ENCODE results near the gene KRTAP12-2.

GRCh38 chr21:44686000-44686781 is 19.5 kb upstream of the KRTAP12-2 start:
- TF ChIP-seq POLR2A (IDR thresholded peaks at IDR 0.05; ENCODE audit: low read depth, low read length) = no peak
- no peak for TF ChIP-seq POLR2AphosphoS5 (IDR thresholded peaks at IDR 0.05; ENCODE audit: low read depth, low read length)
- TF ChIP-seq TAF1 (IDR thresholded peaks at IDR 0.05; ENCODE audit: low read depth, low read length) = no peak
- TF ChIP-seq POU2F2 (IDR thresholded peaks at IDR 0.05; ENCODE audit: low read depth, low read length) = no peak
- TF ChIP-seq SPI1 (IDR thresholded peaks at IDR 0.05; ENCODE audit: low read depth, low read length) = no peak
